BJ (cell line): ENCODE data around the gene GNG4. TPM values are rescaled to one million over a fixed set of nuclear protein-coding genes. Genes with fewer than 3 reads are reported as not detected.
"Not testable (repeated sequence)": the region's sequence is repeated elsewhere in the genome, so short reads cannot be mapped to it uniquely, and the experiment has no call there.

Experiments used
- CTCF ChIA-PET: fragments of 350-600 bp; formaldehyde crosslinking; extraction: SDS; loops from one replicate; lab custom pipeline; 2021; ENCODE audit warnings: antibody characterized with exemption, inconsistent platforms; lab: Yijun Ruan, JAX
- POLR2A ChIA-PET: fragments of 300-600 bp; sonication (Branson Sonifier 250); formaldehyde crosslinking; extraction: SDS; loops from one replicate; lab custom pipeline; 2021; ENCODE audit warnings: antibody characterized with exemption; lab: Charles Lee
- DNase-seq: peaks from one replicate; pipeline ENCODE4 v3.0.0-alpha.2; 2011; ENCODE audit warnings: low read depth
- H3K27me3 ChIP-seq: 2 replicates; pipeline ENCODE4 v1.6.0; 2011; ENCODE audit warnings: low read length; ENCODE audit not compliant: control insufficient read depth, insufficient read depth
- H3K36me3 ChIP-seq: 2 replicates; pipeline ENCODE4 v1.5.1; 2011; ENCODE audit warnings: low read length; ENCODE audit not compliant: control insufficient read depth, insufficient read depth
- H3K4me3 ChIP-seq: 2 replicates; pipeline ENCODE4 v1.5.1; 2011; ENCODE audit warnings: low read depth, mild to moderate bottlenecking, control low read depth, low read length
- CTCF ChIP-seq: IDR thresholded peaks from 2 replicates; pipeline ENCODE4 v1.5.1; 2011; ENCODE audit warnings: low read depth, mild to moderate bottlenecking, control low read depth, inconsistent platforms, low read length, moderate library complexity; ENCODE audit not compliant: insufficient read depth
- polyA plus RNA-seq: library from polyadenylated mRNA; depleted of rRNA; stranded (reverse); fragments of >200 nt; gene quantifications from 2 replicates; pipeline ENCODE4 v1.2.3, GENCODE V29; 2011

The GNG4 gene
- polyA plus RNA-seq, 1 experiment, result 0.09 TPM

GRCh38 chr1:235583511-235584001 lies 66.0 kb downstream of the GNG4 start:
- TF ChIP-seq CTCF, result no peak
- no peak for DNase-seq
- Histone ChIP-seq H3K27me3 (peaks cover 14% of the 10 kb centered on the region), H3K4me3 (no peak overlapping the region), H3K36me3 (no peaks in the 10 kb centered on the region)
- CTCF ChIA-PET, result interaction anchor here (0.7 to 1.0 kb wide), 2 partner anchors 9 to 906 kb away, joined by 3 to 4 read pairs; no protein-coding TSS in a partner anchor
- POLR2A ChIA-PET, result no interaction called here

GRCh38 chr1:235582130-235582529 lies 67.5 kb downstream of the GNG4 start:
- TF ChIP-seq CTCF, result no peak
- H3K36me3 ChIP-seq, result no peaks in the 10 kb centered on the region
- peaks cover 14% of the 10 kb centered on the region for H3K27me3 ChIP-seq
- CTCF ChIA-PET, result interaction anchor here (1.0 kb wide), 1 partner anchor 19 kb away, joined by 3 read pairs; no protein-coding TSS in a partner anchor
- POLR2A ChIA-PET, result no interaction called here
- DNase-seq, result no peak
- H3K4me3 ChIP-seq, result no peak overlapping the region

- H3K27me3 ChIP-seq, result peaks cover 10% of the 10 kb centered on the region
- no peak for TF ChIP-seq CTCF
- ChIA-PET CTCF (interaction anchor here (1.1 kb wide), 1 partner anchor 20 kb away, joined by 3 read pairs; no protein-coding TSS in a partner anchor), POLR2A (no interaction called here)
- no peak overlapping the region for H3K4me3 ChIP-seq
- DNase-seq, result no peak
- no peaks in the 10 kb centered on the region for H3K36me3 ChIP-seq
Observed at GRCh38 chr1:235579891-235580290, 69.7 kb downstream of the GNG4 start.

- ChIA-PET CTCF (no interaction called here), POLR2A (no interaction called here)
- no peak for TF ChIP-seq CTCF
- Histone ChIP-seq H3K4me3 (no peak overlapping the region), H3K36me3 (no peaks in the 10 kb centered on the region), H3K27me3 (no peaks in the 10 kb centered on the region)
- DNase-seq, result no peak
Observed at GRCh38 chr1:235575597-235575996, 74.0 kb downstream of the GNG4 start.

GRCh38 chr1:235573880-235574279 lies 75.7 kb downstream of the GNG4 start:
- no peak for DNase-seq
- no peak overlapping the region for H3K4me3 ChIP-seq
- CTCF ChIA-PET, result no interaction called here
- no peak for TF ChIP-seq CTCF
- POLR2A ChIA-PET, result interaction anchor here (0.7 kb wide), 1 partner anchor 9 kb away, joined by 3 read pairs; no protein-coding TSS in a partner anchor
- H3K27me3 ChIP-seq, result no peaks in the 10 kb centered on the region
- no peaks in the 10 kb centered on the region for H3K36me3 ChIP-seq

- POLR2A ChIA-PET, CTCF ChIA-PET: not testable (repeated sequence)
Observed at GRCh38 chr1:235572971-235573370, 76.6 kb downstream of the GNG4 start.

More at GRCh38 chr1:235572971-235573370, 76.6 kb downstream of the GNG4 start:
- not testable (repeated sequence) for DNase-seq, H3K4me3 ChIP-seq, H3K36me3 ChIP-seq, H3K27me3 ChIP-seq
